Thymus (tissue), 11 donors: Measurements from ENCODE around the gene PCK2. TPM values are rescaled to one million over a fixed set of nuclear protein-coding genes. Genes with fewer than 3 reads are reported as not detected.

Experiments
- DNase-seq, 9 donors: peaks; one replicate each; pipeline ENCODE4 v3.0.0-alpha.2; 2013; ENCODE audit warnings: low spot score in 9 of 9, low read depth in 6 of 9, missing footprints in 1 of 9
- H3K27ac ChIP-seq, 2 donors: one replicate each; pipeline ENCODE4 v1.5.1; 2013; ENCODE audit warnings: control low read depth in 1 of 2, low read depth in 1 of 2, low read length in 1 of 2, mild to moderate bottlenecking in 1 of 2, moderate library complexity in 1 of 2
- H3K27me3 ChIP-seq, 2 donors: one replicate each; pipeline ENCODE4 v1.5.1; 2013; ENCODE audit warnings: low read length in 1 of 2; ENCODE audit not compliant: control insufficient read depth in 2 of 2, insufficient read depth in 1 of 2
- H3K36me3 ChIP-seq, 2 donors: one replicate each; pipeline ENCODE4 v1.5.1; 2013; ENCODE audit warnings: low read length in 1 of 2, mild to moderate bottlenecking in 1 of 2, moderate library complexity in 1 of 2; ENCODE audit not compliant: control insufficient read depth in 2 of 2, insufficient read depth in 2 of 2
- H3K4me1 ChIP-seq, 2 donors: one replicate each; pipeline ENCODE4 v1.5.1; 2013; ENCODE audit warnings: low read length in 2 of 2; ENCODE audit not compliant: control insufficient read depth in 2 of 2, insufficient read depth in 2 of 2
- H3K4me3 ChIP-seq, 2 donors: one replicate each; pipeline ENCODE4 v1.5.1; 2013; ENCODE audit warnings: low read length in 2 of 2, control low read depth in 1 of 2, mild to moderate bottlenecking in 1 of 2
- H3K9me3 ChIP-seq, 2 donors: one replicate each; pipeline ENCODE4 v1.5.1; 2013; ENCODE audit warnings: low read length in 1 of 2, mild to moderate bottlenecking in 1 of 2; ENCODE audit not compliant: control insufficient read depth in 2 of 2, insufficient read depth in 1 of 2
- WGBS: extraction: QIAGEN DNeasy Blood & Tissue Kit; methylation state at CpG from one replicate; pipeline ENCODE4 v1.1.7; 2013; 5-methylcytosine and 5-hydroxymethylcytosine counted together
- polyA plus RNA-seq: library from polyadenylated mRNA; stranded (reverse); fragments of 200-250 nt; gene quantifications from one replicate; pipeline ENCODE4 v1.2.3, GENCODE V29; 2013
- total RNA-seq: library from RNA; stranded (reverse); fragments of 120-200 nt; gene quantifications from one replicate; pipeline ENCODE4 v1.2.4, GENCODE V29; 2013
- donor health status: healthy.

PCK2 gene
- total and polyA plus RNA-seq, 2 donors = 6.7 to 11.6 TPM

- no peak for DNase-seq
- Histone ChIP-seq H3K36me3 (no peaks in the 10 kb centered on the region), H3K4me3 (no peak overlapping the region), H3K27ac (no peak overlapping the region), H3K4me1 (no peaks in the 10 kb centered on the region), H3K9me3 (no peaks in the 10 kb centered on the region), H3K27me3 (peaks cover 0 to 6% of the 10 kb centered on the region in 2 donors)
- 96% methylated on average over 12 of the region's 12 CpGs for WGBS
These were observed 26.7 kb upstream of the PCK2 start for GRCh38 chr14:24067133-24068082.

- no peak for DNase-seq
- H3K4me1 ChIP-seq = no peaks in the 10 kb centered on the region
- no peaks in the 10 kb centered on the region for H3K9me3 ChIP-seq
- H3K4me3 ChIP-seq = no peak overlapping the region
- 97% methylated on average over 10 of the region's 10 CpGs for WGBS
- H3K27ac ChIP-seq = no peak overlapping the region
- peaks cover 0 to 8% of the 10 kb centered on the region in 2 donors for H3K27me3 ChIP-seq
- no peaks in the 10 kb centered on the region for H3K36me3 ChIP-seq
These were observed 25.2 kb upstream of the PCK2 start for GRCh38 chr14:24068711-24069410.

GRCh38 chr14:24069411-24069735, 24.7 kb upstream of the PCK2 start:
- no peaks in the 10 kb centered on the region for H3K4me1 ChIP-seq
- peaks cover 0 to 8% of the 10 kb centered on the region in 2 donors for H3K27me3 ChIP-seq
- no peak overlapping the region for H3K4me3 ChIP-seq
- H3K36me3 ChIP-seq = no peaks in the 10 kb centered on the region
- 97% methylated on average over 6 of the region's 6 CpGs for WGBS
- H3K9me3 ChIP-seq = no peaks in the 10 kb centered on the region
- no peak for DNase-seq
- no peak overlapping the region for H3K27ac ChIP-seq

GRCh38 chr14:24070285-24071143, 23.6 kb upstream of the PCK2 start:
- 87% methylated on average over 10 of the region's 10 CpGs for WGBS
- no peak for DNase-seq

GRCh38 chr14:24071144-24071697, 22.9 kb upstream of the PCK2 start, which contains the start of gene CPNE6:
CPNE6 (plus strand) TSS chr14:24071562; CDS start chr14:24072937, 1,375 bp downstream.
- no peak for DNase-seq
- no peaks in the 10 kb centered on the region for H3K9me3 ChIP-seq
- WGBS = 90% methylated on average over 19 of the region's 19 CpGs

More at GRCh38 chr14:24070285-24071143, 23.6 kb upstream of the PCK2 start:
- H3K4me3 ChIP-seq = no peak overlapping the region
- no peaks in the 10 kb centered on the region for H3K36me3 ChIP-seq
- peaks cover 0 to 8% of the 10 kb centered on the region in 2 donors for H3K27me3 ChIP-seq
- H3K27ac ChIP-seq = no peak overlapping the region
- H3K4me1 ChIP-seq = peaks cover 0 to 1% of the 10 kb centered on the region in 2 donors
- no peaks in the 10 kb centered on the region for H3K9me3 ChIP-seq

GRCh38 chr14:24071836-24072430, 22.2 kb upstream of the PCK2 start:
- 92% methylated on average over 12 of the region's 12 CpGs for WGBS
- peaks cover 0 to 8% of the 10 kb centered on the region in 2 donors for H3K27me3 ChIP-seq
- DNase-seq = no peak
- no peaks in the 10 kb centered on the region for H3K9me3 ChIP-seq
- no peak overlapping the region for H3K27ac ChIP-seq
- H3K36me3 ChIP-seq = no peaks in the 10 kb centered on the region
- no peak overlapping the region for H3K4me3 ChIP-seq
- H3K4me1 ChIP-seq = peaks cover 0 to 5% of the 10 kb centered on the region in 2 donors

More at GRCh38 chr14:24071144-24071697, 22.9 kb upstream of the PCK2 start, which contains the start of gene CPNE6:
- Histone ChIP-seq H3K4me1 (peaks cover 0 to 5% of the 10 kb centered on the region in 2 donors), H3K27me3 (peaks cover 0 to 8% of the 10 kb centered on the region in 2 donors), H3K36me3 (no peaks in the 10 kb centered on the region), H3K4me3 (no peak within 1 kb of the TSS), H3K27ac (no peak within 1 kb of the TSS)

GRCh38 chr14:24072436-24072835, 21.7 kb upstream of the PCK2 start:
- no peaks in the 10 kb centered on the region for H3K36me3 ChIP-seq
- H3K27ac ChIP-seq = no peak overlapping the region
- H3K4me1 ChIP-seq = peaks cover 0 to 5% of the 10 kb centered on the region in 2 donors
- 91% methylated on average over 7 of the region's 7 CpGs for WGBS
- no peak overlapping the region for H3K4me3 ChIP-seq
- no peak for DNase-seq
- peaks cover 0 to 8% of the 10 kb centered on the region in 2 donors for H3K27me3 ChIP-seq
- no peaks in the 10 kb centered on the region for H3K9me3 ChIP-seq
